Measurements from ENCODE around the gene LGALS12. TPM values are rescaled to one million over a fixed set of nuclear protein-coding genes. Genes with fewer than 3 reads are reported as not detected.

LGALS12 gene
- total RNA-seq, 4 donors from 2014 or later: 0.47 to 2.0 TPM; not detected in 2

GRCh38 chr11:63512816-63513215 lies 6.9 kb downstream of the LGALS12 start:
- ATAC-seq: no peak
- 92 to 100% methylated on average over 2 to 3 of the region's 7 CpGs for WGBS, 2 donors (ENCODE audit: low coverage in 1 of 2)
- H3K4me3 ChIP-seq: no peak overlapping the region
- TF ChIP-seq, protein P1, sequence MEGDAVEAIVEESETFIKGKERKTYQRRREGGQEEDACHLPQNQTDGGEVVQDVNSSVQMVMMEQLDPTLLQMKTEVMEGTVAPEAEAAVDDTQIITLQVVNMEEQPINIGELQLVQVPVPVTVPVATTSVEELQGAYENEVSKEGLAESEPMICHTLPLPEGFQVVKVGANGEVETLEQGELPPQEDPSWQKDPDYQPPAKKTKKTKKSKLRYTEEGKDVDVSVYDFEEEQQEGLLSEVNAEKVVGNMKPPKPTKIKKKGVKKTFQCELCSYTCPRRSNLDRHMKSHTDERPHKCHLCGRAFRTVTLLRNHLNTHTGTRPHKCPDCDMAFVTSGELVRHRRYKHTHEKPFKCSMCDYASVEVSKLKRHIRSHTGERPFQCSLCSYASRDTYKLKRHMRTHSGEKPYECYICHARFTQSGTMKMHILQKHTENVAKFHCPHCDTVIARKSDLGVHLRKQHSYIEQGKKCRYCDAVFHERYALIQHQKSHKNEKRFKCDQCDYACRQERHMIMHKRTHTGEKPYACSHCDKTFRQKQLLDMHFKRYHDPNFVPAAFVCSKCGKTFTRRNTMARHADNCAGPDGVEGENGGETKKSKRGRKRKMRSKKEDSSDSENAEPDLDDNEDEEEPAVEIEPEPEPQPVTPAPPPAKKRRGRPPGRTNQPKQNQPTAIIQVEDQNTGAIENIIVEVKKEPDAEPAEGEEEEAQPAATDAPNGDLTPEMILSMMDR (IDR thresholded peaks at IDR 0.05): no peak
- TF ChIP-seq POLR2A (IDR thresholded peaks at IDR 0.05) (no peak), POLR2AphosphoS5 (IDR thresholded peaks at IDR 0.05) (no peak), EP300 (IDR thresholded peaks at IDR 0.05) (no peak)
- H3K9me3 ChIP-seq: no peaks in the 10 kb centered on the region
- H3K36me3 ChIP-seq: no peaks in the 10 kb centered on the region
- no peak overlapping the region for H3K27ac ChIP-seq
- no peaks in the 10 kb centered on the region for H3K27me3 ChIP-seq
- peaks cover 0 to 14% (median 6%) of the 10 kb centered on the region in 3 donors for H3K4me1 ChIP-seq

- H3K36me3 ChIP-seq: no peaks in the 10 kb centered on the region
- peaks cover 0 to 1% (median 0%) of the 10 kb centered on the region in 3 donors for H3K4me1 ChIP-seq
- no peak overlapping the region for H3K27ac ChIP-seq
- TF ChIP-seq POLR2A (IDR thresholded peaks at IDR 0.05): no peak
- TF ChIP-seq POLR2AphosphoS5 (IDR thresholded peaks at IDR 0.05): no peak
- TF ChIP-seq, protein P1 (IDR thresholded peaks at IDR 0.05): no peak
- no peaks in the 10 kb centered on the region for H3K9me3 ChIP-seq
- no peak for ATAC-seq
- 100% methylated on average over 1 of the region's 6 CpGs; no CpG with 5 or more reads in 1 of the 2 donors for WGBS, 2 donors (ENCODE audit: low coverage in 1 of 2)
- no peaks in the 10 kb centered on the region for H3K27me3 ChIP-seq
- no peak overlapping the region for H3K4me3 ChIP-seq
Observed at GRCh38 chr11:63516109-63516508, 10.2 kb downstream of the LGALS12 start.

DNA sequence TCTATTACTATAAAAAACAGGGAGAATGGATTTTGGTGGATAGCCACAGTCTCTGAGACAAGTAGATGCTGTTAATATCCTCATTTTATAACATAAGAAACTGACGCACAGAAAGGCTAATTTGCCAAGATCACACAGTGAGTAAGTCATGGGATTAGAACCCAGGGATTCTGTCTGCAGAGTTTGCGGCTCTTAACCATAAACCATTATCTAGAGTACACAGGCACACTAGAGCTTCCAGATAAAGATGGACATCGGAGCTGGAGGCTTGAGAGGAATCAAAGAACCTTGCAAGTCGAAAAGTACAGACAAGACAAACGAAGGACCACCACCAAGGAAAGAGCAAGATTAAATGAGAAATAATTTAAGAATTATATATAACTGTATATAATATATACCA lies 11.3 kb downstream of the LGALS12 start:
- Histone ChIP-seq H3K27me3 (no peaks in the 10 kb centered on the region), H3K36me3 (no peaks in the 10 kb centered on the region), H3K9me3 (no peaks in the 10 kb centered on the region), H3K4me3 (no peak overlapping the region), H3K27ac (no peak overlapping the region), H3K4me1 (no peaks in the 10 kb centered on the region)
- WGBS, 2 donors (ENCODE audit: low coverage in 1 of 2): 87 to 100% methylated on average over 5 of the region's 5 CpGs
- no peak for ATAC-seq
- TF ChIP-seq, protein P1 (IDR thresholded peaks at IDR 0.05): no peak
- TF ChIP-seq POLR2AphosphoS5 (IDR thresholded peaks at IDR 0.05) (no peak), EP300 (IDR thresholded peaks at IDR 0.05) (no peak), POLR2A (IDR thresholded peaks at IDR 0.05) (no peak)

- no peaks in the 10 kb centered on the region for H3K4me1 ChIP-seq
- no peak overlapping the region for H3K27ac ChIP-seq
- no peak for ATAC-seq
- 0 to 11% methylated on average over 1 of the region's 1 CpG for WGBS, 2 donors (ENCODE audit: low coverage in 1 of 2)
- no peaks in the 10 kb centered on the region for H3K36me3 ChIP-seq
- no peaks in the 10 kb centered on the region for H3K27me3 ChIP-seq
- no peak overlapping the region for H3K4me3 ChIP-seq
- no peaks in the 10 kb centered on the region for H3K9me3 ChIP-seq
- TF ChIP-seq, protein P1 (IDR thresholded peaks at IDR 0.05): no peak
- TF ChIP-seq EP300 (IDR thresholded peaks at IDR 0.05) (no peak), POLR2AphosphoS5 (IDR thresholded peaks at IDR 0.05) (no peak), POLR2A (IDR thresholded peaks at IDR 0.05) (no peak)
Observed at GRCh38 chr11:63518548-63518947, 12.7 kb downstream of the LGALS12 start.

DNA sequence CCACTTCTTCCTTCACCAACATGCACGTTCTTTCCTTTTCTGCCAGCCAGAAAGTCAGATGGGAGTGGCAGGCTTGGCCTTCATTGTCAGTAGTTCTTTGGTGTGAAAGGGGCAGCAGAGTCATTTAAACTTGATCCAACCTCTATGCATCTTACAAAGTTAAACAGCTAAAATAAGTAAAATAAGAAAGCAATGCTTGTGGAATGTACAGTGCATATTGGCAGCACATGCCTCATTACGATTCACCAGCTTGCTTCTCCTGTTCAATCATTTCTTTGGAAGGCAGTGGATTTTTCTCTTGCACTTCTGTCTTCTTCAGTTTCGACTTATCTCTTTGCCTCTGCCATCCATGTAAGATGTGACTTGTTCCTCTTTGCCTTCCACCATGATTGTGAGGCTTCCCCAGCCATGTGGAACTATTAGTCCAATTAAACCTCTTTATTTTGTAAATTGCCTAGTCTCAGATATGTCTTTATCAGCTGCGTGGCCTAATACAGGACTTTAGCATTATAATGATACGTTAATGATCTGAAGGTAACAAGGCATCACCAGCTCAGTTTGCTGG lies 14.8 kb downstream of the LGALS12 start:
- Histone ChIP-seq H3K4me3 (no peak overlapping the region), H3K27me3 (no peaks in the 10 kb centered on the region), H3K4me1 (no peaks in the 10 kb centered on the region), H3K36me3 (no peaks in the 10 kb centered on the region), H3K9me3 (no peaks in the 10 kb centered on the region), H3K27ac (no peak overlapping the region)
- ATAC-seq: no peak
- TF ChIP-seq POLR2AphosphoS5 (IDR thresholded peaks at IDR 0.05): no peak
- TF ChIP-seq EP300 (IDR thresholded peaks at IDR 0.05): no peak
- TF ChIP-seq POLR2A (IDR thresholded peaks at IDR 0.05): no peak
- TF ChIP-seq, protein P1 (IDR thresholded peaks at IDR 0.05): no peak
- 75 to 93% methylated on average over 4 of the region's 5 CpGs for WGBS, 2 donors (ENCODE audit: low coverage in 1 of 2)

Data from gastroesophageal sphincter (tissue), 4 donors.